KMS-11 (cell line): Measurements from ENCODE around the gene PRRG1.
"Not testable (repeated sequence)": the region's sequence is repeated elsewhere in the genome, so short reads cannot be mapped to it uniquely, and the experiment has no call there.

ENCODE experiments used
- H2AFZ ChIP-seq: fragments of 200-600 bp; sonication (generic); 2 replicates; pipeline ENCODE4 v1.6.1; 2016; ENCODE audit warnings: antibody characterized with exemption, mixed run types, low read depth
- H3K27ac ChIP-seq: fragments of 200-600 bp; sonication (generic); 2 replicates; pipeline ENCODE4 v1.6.1; 2016; ENCODE audit warnings: mild to moderate bottlenecking, mixed run types
- H3K27me3 ChIP-seq: fragments of 200-600 bp; sonication (generic); 2 replicates; pipeline ENCODE4 v1.6.1; 2017; ENCODE audit warnings: mild to moderate bottlenecking, low read depth, mixed run types, moderate library complexity; ENCODE audit not compliant: insufficient read depth
- H3K36me3 ChIP-seq: fragments of 200-600 bp; sonication (generic); 2 replicates; pipeline ENCODE4 v1.6.1; 2017; ENCODE audit warnings: mild to moderate bottlenecking, mixed run types; ENCODE audit not compliant: insufficient read depth
- H3K4me1 ChIP-seq: fragments of 200-600 bp; sonication (generic); 2 replicates; pipeline ENCODE4 v1.6.1; 2016; ENCODE audit warnings: mild to moderate bottlenecking, low read depth, mixed run types; ENCODE audit not compliant: poor library complexity, severe bottlenecking
- H3K4me2 ChIP-seq: fragments of 200-600 bp; sonication (generic); 2 replicates; pipeline ENCODE4 v1.7.0; 2016; ENCODE audit warnings: mild to moderate bottlenecking, mixed run types
- H3K4me3 ChIP-seq: fragments of 200-600 bp; sonication (generic); IDR thresholded peaks from 2 replicates; pipeline ENCODE4 v1.6.1; 2017; ENCODE audit warnings: low read depth, low read length, mixed read lengths; ENCODE audit not compliant: insufficient read depth
- H3K79me2 ChIP-seq: fragments of 200-600 bp; sonication (generic); 2 replicates; pipeline ENCODE4 v1.6.1; 2016; ENCODE audit warnings: low read depth, mixed run types; ENCODE audit not compliant: insufficient read depth
- H3K9ac ChIP-seq: fragments of 200-600 bp; sonication (generic); 2 replicates; pipeline ENCODE4 v1.6.1; 2016; ENCODE audit warnings: mild to moderate bottlenecking, mixed run types
- H4K20me1 ChIP-seq: fragments of 200-600 bp; sonication (generic); 2 replicates; pipeline ENCODE4 v1.6.1; 2016; ENCODE audit warnings: mild to moderate bottlenecking, mixed run types; ENCODE audit not compliant: insufficient read depth
- CTCF ChIP-seq: fragments of 200-600 bp; sonication (generic); conservative IDR thresholded peaks from 2 replicates; pipeline ENCODE4 v1.6.1; 2017; ENCODE audit warnings: low read depth, mild to moderate bottlenecking, antibody characterized with exemption, low read length, moderate library complexity, mixed read lengths

The PRRG1 gene

GRCh38 chrX:37349221-37350033 is at the start of gene PRRG1:
Gene PRRG1, plus strand, starts transcription at chrX:37349364. Its CDS starts 56,886 bp downstream, at chrX:37406250.
- H3K79me2 ChIP-seq, result no peaks in the 10 kb centered on the region
- peak within 1 kb of the TSS; percentile 75 for H2AFZ ChIP-seq
- no peaks in the 10 kb centered on the region for H4K20me1 ChIP-seq
- H3K27ac ChIP-seq, result no peak within 1 kb of the TSS; the same call in 1 of the 2 replicates
- H3K4me3 ChIP-seq, result no peak within 1 kb of the TSS
- H3K36me3 ChIP-seq, result no peaks in the 10 kb centered on the region
- H3K4me2 ChIP-seq, result peak within 1 kb of the TSS; percentile 78
- peak within 1 kb of the TSS; percentile 59; the same call in 1 of the 2 replicates for H3K9ac ChIP-seq
- TF ChIP-seq CTCF, result no peak
- no peaks in the 10 kb centered on the region for H3K4me1 ChIP-seq
- H3K27me3 ChIP-seq, result no peaks in the 10 kb centered on the region

- Histone ChIP-seq H3K4me2 (no peak overlapping the region), H3K36me3 (no peaks in the 10 kb centered on the region), H2AFZ (no peak overlapping the region), H3K4me3 (no peak overlapping the region), H3K27me3 (no peaks in the 10 kb centered on the region), H3K9ac (no peak overlapping the region), H4K20me1 (no peaks in the 10 kb centered on the region), H3K79me2 (no peaks in the 10 kb centered on the region), H3K27ac (no peak overlapping the region), H3K4me1 (no peaks in the 10 kb centered on the region)
- no peak for TF ChIP-seq CTCF
Measured at GRCh38 chrX:37302569-37302968, 46.6 kb upstream of the PRRG1 start.

GRCh38 chrX:37305238-37305637 is 43.9 kb upstream of the PRRG1 start:
- not testable (repeated sequence) for H3K4me3 ChIP-seq, H3K9ac ChIP-seq, H4K20me1 ChIP-seq, H2AFZ ChIP-seq, H3K79me2 ChIP-seq, H3K4me1 ChIP-seq, H3K27me3 ChIP-seq, H3K36me3 ChIP-seq, H3K27ac ChIP-seq, H3K4me2 ChIP-seq

GRCh38 chrX:37314531-37314930 is 34.6 kb upstream of the PRRG1 start:
- no peak for TF ChIP-seq CTCF
- no peak overlapping the region for H3K27ac ChIP-seq
- H3K9ac ChIP-seq, result no peak overlapping the region
- no peak overlapping the region for H3K4me2 ChIP-seq
- no peaks in the 10 kb centered on the region for H3K79me2 ChIP-seq
- H3K36me3 ChIP-seq, result no peaks in the 10 kb centered on the region
- H3K4me1 ChIP-seq, result no peaks in the 10 kb centered on the region
- H3K27me3 ChIP-seq, result no peaks in the 10 kb centered on the region
- no peaks in the 10 kb centered on the region for H4K20me1 ChIP-seq
- no peak overlapping the region for H3K4me3 ChIP-seq
- no peak overlapping the region for H2AFZ ChIP-seq

- Histone ChIP-seq H2AFZ (no peak overlapping the region), H3K4me2 (no peak overlapping the region), H3K27me3 (no peaks in the 10 kb centered on the region), H3K4me3 (no peak overlapping the region), H3K4me1 (no peaks in the 10 kb centered on the region), H3K27ac (no peak overlapping the region), H3K79me2 (no peaks in the 10 kb centered on the region), H4K20me1 (no peaks in the 10 kb centered on the region), H3K9ac (no peak overlapping the region), H3K36me3 (no peaks in the 10 kb centered on the region)
- no peak for TF ChIP-seq CTCF
Measured at GRCh38 chrX:37315511-37316248, 33.5 kb upstream of the PRRG1 start.
